GM12872 (cell line): Measurements from ENCODE around the gene PDE4B.

ENCODE experiments used
- CTCF ChIP-seq: IDR thresholded peaks from 3 replicates; pipeline ENCODE4 v1.5.1; 2011; ENCODE audit warnings: low read depth, mild to moderate bottlenecking, low read length, moderate library complexity; ENCODE audit not compliant: insufficient read depth

PDE4B gene

GRCh38 chr1:66269222-66269621 lies 476.5 kb downstream of the PDE4B start:
- no peak for TF ChIP-seq CTCF

- no peak for TF ChIP-seq CTCF
Observed at GRCh38 chr1:66270119-66270812, 477.6 kb downstream of the PDE4B start.

GRCh38 chr1:66271216-66271903 lies 478.7 kb downstream of the PDE4B start:
- no peak for TF ChIP-seq CTCF

GRCh38 chr1:66271904-66272254 lies 479.2 kb downstream of the PDE4B start:
- no peak for TF ChIP-seq CTCF

GRCh38 chr1:66273656-66274055 lies 481.0 kb downstream of the PDE4B start:
- no peak for TF ChIP-seq CTCF

GRCh38 chr1:66274634-66275033 lies 481.9 kb downstream of the PDE4B start:
- no peak for TF ChIP-seq CTCF

GRCh38 chr1:66275083-66275482 lies 482.4 kb downstream of the PDE4B start:
- no peak for TF ChIP-seq CTCF
